Measurements from ENCODE around the gene SIGLECL1. TPM values are rescaled to one million over a fixed set of nuclear protein-coding genes. Genes with fewer than 3 reads are reported as not detected.

The SIGLECL1 gene
- total and polyA plus RNA-seq, 9 of the 15 experiments (the other 6 are each of a cell fraction or from before 2014, with no cell fraction given): not detected

- TF ChIP-seq ZFX (CRISPR knock-in tag; IDR thresholded peaks at IDR 0.05) (no peak), GABPB1 (CRISPR knock-in tag; IDR thresholded peaks at IDR 0.05) (no peak), E2F8 (IDR thresholded peaks at IDR 0.05; ENCODE audit: low read depth, partially characterized antibody) (no peak), MYBL2 (IDR thresholded peaks at IDR 0.05; ENCODE audit: low read depth) (no peak), MYBL2 (CRISPR knock-in tag; IDR thresholded peaks at IDR 0.05; ENCODE audit: borderline replicate concordance) (no peak), BRD9 (IDR thresholded peaks at IDR 0.05; ENCODE audit: low read depth, partially characterized antibody) (no peak), AFF1 (IDR thresholded peaks at IDR 0.05; ENCODE audit: low read depth in 1 of 2, partially characterized antibody in 2 of 2) (no peak), NELFE (IDR thresholded peaks at IDR 0.05; ENCODE audit: insufficient read depth, insufficient read length) (no peak), ZKSCAN1 (IDR thresholded peaks at IDR 0.05; ENCODE audit: low read depth, low read length) (no peak), E2F1 (CRISPR knock-in tag; IDR thresholded peaks at IDR 0.05) (no peak), ILK (tag; IDR thresholded peaks at IDR 0.05; ENCODE audit: borderline replicate concordance, low read depth) (no peak), MTA1 (IDR thresholded peaks at IDR 0.05; ENCODE audit: borderline replicate concordance) (no peak), CBX3 (IDR thresholded peaks at IDR 0.05; ENCODE audit: borderline replicate concordance in 1 of 2, low read length in 2 of 2) (no peak; a peak in 1 of 3 replicates), ZFP91 (CRISPR knock-in tag; IDR thresholded peaks at IDR 0.05) (no peak; the same call in 1 of the 2 replicates), ZNF165 (CRISPR knock-in tag; IDR thresholded peaks at IDR 0.05; ENCODE audit: borderline replicate concordance) (no peak), HDAC1 (IDR thresholded peaks at IDR 0.05) (peak in 1 of 2 experiments; percentile 64; a peak in 3 of 4 replicates), TARDBP (IDR thresholded peaks at IDR 0.05) (no peak), HOXB6 (CRISPR knock-in tag; IDR thresholded peaks at IDR 0.05; ENCODE audit: borderline replicate concordance) (no peak), GATA2 (CRISPR knock-in tag; IDR thresholded peaks at IDR 0.05) (peak; percentile 87), RHOXF2B (CRISPR knock-in tag; conservative IDR thresholded peaks at IDR 0.05) (no peak)
These were observed 26.7 kb upstream of the SIGLECL1 start (continued) for GRCh38 chr19:51224163-51224641.
